GM19043 (cell line): Measurements from ENCODE around the gene METTL1.

Experiments
- ATAC-seq: cut with Tn5 transposase; IDR thresholded peaks from one replicate; pipeline ENCODE4 v1.9.1; 2021; ENCODE audit warnings: low read depth; ENCODE audit not compliant: unreplicated experiment

METTL1 gene

DNA sequence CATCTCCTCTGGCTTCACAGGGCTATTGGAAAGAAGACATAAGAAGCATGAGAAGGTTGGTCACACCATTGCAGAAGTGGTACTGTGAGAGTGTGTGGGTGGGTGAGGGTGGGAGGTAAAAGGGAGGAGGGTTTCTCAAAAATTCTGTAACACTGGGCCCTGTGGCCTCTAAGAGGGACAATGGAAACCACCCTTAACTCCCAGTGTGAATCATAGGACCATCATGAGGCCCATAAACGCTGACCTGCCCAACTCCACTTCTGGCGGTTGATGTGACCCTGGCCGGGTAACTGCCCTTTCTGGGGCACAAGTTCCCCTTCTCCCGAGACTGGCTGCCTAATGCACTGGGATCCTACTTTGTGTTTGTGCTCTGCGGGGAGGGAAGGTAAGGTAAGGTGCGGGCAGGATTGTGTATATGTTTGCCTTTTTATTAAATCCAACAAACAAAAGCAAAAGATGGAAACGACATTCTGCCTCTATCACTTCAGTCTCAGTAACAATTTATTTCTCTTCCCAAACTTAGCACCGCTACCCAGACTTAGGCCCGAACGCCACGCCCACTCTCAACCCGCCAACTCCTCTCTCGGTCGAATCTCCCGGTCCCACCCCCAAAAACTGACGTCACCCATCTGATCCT is 551 bp downstream of the METTL1 start:
- ATAC-seq, result peak; percentile 73

DNA sequence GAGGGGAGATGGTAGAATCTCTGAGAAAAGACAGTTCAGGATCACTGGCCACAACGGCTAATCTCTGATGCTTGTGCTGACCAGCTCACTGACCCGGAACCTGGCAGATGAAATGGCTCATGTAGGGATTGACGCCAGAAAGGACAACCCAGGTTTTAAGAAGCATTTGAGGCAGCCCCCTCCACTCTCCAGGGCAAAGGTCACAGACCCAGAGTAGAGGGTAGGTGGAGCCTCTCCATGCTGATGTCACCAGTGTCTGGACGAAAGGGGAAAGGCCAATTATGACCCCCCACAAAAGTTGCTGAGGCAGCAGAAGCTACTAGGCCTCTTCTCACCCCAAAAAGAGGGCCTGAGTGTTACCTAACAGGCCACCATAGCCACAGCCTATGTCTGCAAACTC is 1.2 kb downstream of the METTL1 start:
- no peak for ATAC-seq

DNA sequence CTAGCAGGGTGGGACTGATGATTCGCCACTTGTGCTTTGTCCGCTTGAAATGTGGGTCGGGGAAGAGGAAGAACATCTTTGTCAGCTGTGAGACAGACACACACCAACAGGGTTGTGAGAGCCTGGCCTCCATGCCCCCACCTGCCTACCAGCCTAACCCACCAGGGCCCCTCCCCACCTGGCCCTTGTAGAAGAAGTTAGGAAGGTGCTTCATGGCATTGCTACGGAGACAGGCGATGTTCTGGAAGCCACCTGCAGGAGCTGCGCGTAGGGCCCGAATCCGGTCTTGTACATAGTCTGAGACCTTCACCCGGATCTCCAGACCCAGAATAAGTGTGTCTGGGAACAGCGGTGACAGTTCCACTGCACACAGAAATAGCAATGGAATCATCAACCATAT is 2.3 kb downstream of the METTL1 start:
- ATAC-seq, result no peak

DNA sequence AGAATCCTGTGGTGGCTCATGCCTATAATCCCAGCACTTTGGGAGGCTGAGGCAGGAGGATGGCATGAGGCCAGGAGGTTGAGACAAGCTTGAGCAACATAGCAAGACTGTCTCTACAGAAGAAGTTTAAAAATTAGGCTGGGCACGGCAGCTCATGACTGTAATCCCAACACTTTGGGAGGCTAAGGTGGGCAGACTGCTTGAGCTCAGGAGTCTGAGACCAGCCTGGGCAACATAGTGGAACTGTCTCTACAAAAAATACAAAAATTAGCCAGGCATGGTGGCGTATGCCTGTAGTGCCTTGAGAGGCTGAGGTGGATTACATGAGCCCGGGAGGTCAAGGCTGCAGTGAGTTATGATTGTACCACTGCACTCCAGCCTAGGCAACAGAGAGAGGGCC is 4.0 kb downstream of the METTL1 start:
- ATAC-seq, result no peak

DNA sequence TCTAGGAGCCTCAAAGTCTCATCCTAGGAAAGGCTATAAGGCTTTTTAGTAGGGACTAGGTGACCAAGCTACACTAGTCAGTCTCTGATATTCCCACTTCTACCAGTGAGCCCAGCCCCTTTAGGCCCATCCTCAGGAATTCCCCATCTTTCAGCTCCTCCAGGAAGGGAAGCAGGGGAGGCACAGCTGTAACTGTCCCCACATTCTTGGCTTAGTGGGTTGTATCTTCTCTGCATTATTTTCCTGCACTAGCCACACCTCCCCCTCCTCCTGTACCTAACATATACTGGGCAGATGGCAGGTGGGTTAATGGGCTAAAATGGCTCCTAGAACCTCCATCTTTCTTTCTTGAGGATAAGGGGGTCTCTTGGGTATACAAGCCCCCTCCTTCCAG is 4.6 kb downstream of the METTL1 start:
- no peak for ATAC-seq

DNA sequence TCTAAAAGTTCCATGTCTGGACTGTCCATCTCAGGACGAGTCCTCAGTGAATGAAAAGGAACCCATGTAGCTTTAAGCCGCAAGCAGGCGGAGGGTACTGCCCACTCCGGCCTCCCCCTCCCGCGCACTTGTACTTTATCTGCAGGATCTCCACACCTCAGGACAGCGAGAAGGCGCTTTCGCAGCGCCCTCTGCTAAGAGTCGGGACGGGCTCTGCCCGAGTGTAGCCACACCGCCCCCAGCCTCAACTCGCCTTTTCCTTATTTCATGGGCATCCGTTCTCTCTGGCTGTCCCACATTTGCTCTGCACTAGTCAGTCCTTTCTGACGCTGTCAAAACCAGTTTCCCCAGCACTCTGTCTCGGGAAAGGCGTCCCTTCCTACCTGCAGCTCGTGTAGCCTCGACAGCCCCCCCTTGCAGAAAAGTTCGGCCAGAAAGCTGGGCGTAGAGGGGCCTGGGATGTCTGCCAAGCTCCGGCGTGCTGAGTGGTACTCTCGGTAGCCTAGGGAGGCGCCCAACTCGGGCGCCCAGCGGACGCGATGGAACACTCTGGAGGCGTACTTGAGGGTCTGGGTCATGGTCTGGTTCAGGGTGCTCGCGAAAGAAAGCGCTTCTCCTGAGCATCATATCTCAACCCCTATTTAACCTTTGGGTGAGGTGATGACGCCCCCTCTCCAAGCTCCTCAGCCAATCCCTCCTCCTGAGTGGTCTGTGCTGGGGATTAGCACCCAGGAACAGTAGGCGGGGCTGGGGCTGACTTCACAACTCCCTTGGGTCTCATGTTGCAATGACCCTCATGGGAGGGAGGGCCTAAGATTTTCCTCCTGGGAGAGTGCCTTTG is 5.2 kb downstream of the METTL1 start, which contains the start of gene CYP27B1:
Gene CYP27B1 (minus strand): TSS at position 615 of the 841 bp plus-strand sequence. CDS start 37 bp downstream, at position 578.
- ATAC-seq, result no peak

DNA sequence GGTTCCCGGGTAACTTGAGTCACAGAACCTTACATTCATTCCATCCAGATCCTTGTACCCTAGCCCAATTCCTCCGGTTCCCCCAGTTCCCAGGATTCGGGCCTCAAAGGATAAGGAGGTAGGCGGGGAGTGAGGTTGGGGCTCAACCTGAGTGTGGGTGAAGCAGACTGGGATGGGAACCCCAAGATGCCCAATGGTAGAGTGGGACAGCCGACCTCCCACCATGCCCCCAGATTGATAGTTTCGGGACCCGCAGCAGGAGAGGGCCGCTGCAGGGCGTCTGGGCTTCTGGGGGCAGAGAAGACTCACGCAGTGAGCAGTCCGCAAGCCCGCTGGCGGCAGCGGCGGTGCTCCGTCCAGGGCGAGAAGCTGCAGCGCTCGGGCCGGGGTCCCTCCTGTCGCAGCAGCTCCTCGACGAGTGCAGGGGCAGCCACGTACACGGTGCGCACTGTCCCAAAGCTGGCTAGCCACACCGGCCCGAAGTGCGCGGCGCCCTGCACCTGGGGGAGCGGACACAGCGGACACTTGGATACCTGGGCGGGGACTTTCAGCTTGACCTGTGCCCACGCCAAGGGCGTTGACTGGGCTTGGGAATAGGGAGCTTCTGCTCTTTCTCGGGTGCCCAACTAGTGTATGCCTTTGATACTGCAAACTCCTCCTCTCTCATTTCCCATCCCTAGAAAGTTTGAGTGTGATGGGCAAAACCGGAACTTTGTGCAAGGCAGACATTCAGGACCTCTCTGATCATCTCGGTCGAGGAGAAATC is 6.0 kb downstream of the METTL1 start:
- ATAC-seq, result peak; percentile 2

DNA sequence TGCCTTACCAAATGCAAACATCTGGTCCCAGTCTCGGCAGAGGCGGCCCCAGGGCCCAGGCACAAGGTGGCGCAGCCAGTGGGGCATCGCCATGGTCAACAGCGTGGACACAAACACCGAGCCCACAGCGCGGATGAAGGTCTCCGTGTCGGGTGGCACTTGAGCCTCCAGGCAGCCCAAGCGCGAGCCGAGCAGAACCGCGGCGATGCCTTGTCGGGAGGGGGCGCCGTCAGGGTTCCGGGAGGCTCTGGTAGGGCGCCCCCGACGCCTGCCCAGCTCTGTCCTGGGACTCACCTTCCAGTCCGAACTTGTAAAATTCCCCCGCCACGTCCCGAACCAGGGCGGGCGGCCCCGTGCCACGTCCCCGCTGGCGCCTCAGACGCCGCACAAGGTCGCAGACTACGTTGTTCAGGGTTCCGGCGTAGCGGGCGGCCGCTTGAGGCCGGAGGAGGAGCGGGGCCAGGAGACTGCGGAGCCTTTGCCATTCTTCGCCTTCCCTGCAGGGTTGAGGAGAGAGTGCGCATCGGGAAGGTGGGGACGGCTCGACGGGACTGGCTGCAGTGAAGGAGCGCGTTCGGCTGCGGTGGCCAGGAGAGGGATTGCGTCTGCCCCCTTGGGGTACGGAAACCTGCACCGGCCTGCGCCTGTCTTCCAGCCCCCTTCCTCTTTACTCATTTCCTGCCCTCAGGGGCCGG is 6.8 kb downstream of the METTL1 start:
- ATAC-seq, result peak; percentile 44

DNA sequence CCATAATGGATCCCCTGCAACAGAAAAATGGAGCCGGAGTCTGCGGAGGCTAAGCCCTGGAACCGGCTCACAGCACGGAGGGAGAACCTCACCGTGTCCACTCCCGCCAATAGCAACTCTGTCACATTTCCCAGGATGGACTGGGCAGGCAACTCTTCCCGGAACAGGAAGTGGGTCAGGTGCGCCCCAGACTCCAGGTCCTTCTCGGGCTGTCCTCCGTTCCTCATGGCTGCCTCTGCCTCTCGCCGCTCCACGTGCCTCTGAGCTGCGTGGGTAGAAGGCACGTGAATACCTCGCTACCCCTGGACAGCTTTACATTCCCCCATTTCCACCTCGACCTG is 7.3 kb downstream of the METTL1 start:
- no peak for ATAC-seq

DNA sequence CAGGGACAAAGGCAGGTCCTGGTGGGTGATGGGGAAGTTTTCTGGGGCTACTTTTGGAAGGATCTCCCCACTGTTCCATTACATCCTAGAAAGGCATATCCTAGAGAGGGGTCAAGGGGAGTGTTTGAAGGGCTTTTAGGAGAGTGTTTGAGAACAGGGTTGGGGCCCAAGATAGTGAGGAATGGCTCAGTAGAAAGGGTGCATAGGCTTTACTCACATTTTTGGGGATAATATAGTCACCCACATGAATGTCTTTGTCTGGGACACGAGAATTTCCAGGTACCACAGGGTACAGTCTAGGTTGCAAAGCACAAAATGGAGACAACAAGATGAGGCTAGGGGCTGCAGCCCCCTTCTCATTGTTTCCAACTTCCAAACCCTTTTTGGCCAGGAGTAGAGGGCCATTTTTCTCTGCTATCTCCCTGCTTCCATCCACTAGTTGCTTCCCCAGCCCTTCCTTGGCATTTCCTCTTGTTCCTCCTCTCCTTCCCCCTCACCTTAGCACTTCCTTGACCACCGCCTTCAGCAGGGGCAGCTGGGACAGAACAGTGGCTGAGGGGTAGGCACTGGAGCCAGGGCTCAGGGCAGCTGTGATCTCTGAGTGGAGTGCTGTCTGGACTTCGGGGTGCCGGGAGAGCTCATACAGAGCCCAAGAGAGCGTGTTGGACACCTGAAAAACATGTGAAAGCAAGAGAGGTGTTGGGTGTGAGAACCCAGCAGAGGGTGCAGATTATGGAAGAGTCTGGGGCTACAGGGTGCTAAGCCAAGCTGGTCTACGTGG is 7.8 kb downstream of the METTL1 start:
- ATAC-seq, result no peak

DNA sequence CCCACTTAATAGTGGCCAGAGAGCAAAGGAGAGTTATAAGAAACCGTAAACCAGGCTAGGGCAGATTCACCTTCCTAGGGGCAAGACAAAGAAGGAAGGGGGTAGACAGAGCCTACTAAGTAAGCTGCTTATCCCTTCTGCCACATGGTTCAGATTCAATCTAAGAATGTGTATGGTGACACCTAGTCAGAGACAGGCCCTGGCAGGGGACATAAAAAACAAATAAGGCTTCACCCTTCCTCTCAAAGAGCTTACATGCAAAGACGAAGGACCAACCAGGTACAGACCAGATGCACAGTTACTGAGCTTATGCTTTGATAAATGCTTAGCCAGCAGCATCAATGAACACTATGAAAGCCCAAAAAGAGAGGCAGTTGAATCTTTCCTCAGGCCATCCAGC is 9.4 kb downstream of the METTL1 start:
- no peak for ATAC-seq

DNA sequence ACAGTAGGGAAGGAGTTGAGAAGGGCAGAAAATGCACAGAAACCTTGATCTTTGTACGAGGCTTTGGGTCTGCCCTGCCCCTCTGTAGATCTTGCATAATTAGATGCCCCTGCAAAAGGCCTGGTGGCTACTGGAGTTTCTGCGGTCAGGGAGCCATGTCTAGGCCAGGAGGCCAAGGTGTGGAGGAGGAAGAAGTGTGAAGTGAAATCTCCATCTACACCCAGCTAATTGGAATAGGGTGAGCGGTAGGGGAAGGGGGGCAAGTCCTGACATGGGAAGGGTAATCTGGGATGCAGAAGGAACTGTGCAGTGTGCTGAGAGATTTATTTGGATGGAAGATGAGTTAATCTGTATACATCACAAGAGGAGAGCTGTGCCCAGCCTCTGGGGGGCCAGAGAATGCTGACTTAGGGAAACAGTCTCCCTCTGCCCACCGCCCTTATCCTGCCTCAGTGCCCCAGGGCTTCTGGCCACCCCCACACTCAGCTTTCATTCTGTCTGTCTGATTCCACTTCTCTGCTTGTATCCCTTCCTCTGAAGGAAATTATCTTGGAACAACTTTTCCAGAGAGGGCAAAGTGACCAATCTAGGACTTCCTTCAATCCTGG is 10.4 kb downstream of the METTL1 start:
- no peak for ATAC-seq

DNA sequence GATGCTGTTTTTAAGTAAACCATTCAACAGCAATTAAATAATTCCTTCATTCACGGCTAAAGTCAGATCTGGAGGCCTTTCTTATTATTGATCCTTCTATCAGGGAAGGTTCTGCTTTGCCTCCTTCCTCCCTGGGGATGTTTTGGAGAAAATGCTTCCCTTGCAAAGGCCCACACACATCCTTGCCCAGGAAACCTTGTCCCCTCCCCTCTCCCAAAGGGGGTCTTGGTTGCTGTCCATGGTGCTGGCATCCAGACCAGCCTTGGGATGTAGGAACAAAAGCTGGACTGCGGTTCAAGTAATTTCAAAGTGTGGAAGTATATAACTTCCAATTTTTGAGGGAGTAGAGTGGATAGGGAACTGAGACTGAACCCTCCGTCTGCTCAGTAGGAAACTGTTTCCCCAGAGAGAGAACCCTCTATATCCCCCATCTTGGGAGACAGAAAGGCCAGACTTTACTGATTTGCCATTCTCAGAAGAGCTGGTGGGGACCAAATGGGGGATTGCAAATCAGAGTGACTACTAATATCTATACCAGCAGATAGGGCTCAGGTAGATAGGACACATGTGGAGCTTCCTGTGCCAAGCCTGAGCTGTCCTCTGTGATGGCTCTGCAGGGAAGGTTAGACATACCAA is 11.4 kb downstream of the METTL1 start:
- no peak for ATAC-seq

DNA sequence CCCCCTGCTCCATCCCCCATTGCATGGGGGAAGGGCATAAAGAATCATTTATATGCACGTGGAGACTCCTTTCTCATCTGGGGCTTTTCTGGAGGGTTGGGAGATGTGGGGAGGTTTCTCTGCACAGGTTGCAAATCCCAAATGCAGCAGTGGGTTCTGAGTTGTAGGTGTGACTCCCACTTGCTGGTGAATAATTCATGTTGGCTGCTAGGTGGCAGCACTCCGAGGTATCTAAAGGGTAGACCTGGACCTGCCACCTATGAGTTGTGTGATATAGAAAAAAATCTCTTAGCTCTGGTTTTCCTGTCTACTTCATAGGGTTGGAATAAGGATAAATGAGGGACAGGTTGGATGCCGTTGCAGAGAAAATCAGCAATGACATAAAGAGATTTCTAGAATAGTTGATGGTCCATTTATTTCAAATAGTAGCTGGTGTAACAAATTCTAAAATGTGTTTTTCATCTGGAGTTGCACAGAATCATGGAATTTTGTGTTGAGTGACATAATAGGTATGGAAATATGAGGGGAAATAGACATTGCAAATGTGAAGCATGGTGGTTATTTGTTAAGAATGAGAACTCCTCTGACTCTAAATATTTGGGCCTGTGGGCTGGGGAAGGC is 12.4 kb downstream of the METTL1 start:
- ATAC-seq, result no peak

DNA sequence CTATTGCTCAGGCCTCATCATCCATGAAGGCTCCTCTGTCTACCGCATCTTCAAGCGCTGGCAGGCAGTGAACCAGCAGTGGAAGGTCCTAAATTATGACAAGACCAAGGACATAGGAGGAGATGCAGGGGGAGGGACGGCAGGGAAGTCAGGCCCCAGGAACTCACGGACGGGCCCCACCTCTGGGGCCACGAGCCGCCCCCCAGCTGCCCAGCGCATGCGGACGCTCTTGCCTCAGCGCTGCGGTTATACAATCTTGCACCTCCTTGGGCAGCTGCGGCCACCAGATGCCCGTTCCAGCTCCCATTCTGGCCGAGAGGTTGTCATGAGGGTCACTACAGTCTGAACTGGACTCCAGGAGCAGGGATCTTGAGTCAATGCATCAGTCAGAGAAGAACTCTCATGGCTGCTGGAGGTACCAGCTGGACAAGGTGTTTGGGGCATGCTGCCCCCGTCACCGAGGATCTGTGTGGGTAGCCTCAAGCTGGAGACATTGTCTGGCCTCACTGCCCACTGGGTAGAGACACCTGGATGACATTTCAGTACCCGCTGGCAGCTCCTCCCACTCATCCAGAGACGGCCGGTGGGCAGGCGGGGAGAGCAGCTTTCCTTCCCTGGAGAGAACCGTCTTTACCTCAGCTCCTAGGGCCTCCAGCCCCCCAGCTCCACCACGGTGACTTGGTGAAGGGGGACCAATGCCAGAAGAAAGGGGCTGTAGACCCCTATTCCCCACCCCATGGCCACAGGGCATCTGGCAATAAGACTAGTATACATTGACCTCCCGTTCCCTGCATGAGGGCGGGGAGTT is 13.1 kb downstream of the METTL1 start:
- no peak for ATAC-seq

DNA sequence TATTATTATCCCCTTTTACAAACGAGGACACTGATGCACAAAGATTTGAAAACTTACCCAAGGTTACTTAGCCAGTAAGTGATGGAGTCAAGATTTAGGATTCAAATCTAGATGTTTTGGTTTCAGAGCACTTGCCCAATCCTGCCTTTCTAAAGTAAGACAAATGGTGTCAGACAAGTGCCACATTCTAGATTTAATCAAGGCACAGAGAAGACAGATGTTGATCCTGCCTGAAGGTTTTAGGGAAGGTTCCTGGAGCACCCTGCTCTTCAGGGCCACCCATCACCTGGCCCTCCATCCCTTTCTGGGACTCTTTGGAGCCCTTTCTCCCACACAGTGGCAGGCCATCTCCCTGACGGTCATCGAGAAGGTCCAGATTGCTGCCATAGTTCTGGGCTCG is 14.1 kb downstream of the METTL1 start:
- no peak for ATAC-seq

DNA sequence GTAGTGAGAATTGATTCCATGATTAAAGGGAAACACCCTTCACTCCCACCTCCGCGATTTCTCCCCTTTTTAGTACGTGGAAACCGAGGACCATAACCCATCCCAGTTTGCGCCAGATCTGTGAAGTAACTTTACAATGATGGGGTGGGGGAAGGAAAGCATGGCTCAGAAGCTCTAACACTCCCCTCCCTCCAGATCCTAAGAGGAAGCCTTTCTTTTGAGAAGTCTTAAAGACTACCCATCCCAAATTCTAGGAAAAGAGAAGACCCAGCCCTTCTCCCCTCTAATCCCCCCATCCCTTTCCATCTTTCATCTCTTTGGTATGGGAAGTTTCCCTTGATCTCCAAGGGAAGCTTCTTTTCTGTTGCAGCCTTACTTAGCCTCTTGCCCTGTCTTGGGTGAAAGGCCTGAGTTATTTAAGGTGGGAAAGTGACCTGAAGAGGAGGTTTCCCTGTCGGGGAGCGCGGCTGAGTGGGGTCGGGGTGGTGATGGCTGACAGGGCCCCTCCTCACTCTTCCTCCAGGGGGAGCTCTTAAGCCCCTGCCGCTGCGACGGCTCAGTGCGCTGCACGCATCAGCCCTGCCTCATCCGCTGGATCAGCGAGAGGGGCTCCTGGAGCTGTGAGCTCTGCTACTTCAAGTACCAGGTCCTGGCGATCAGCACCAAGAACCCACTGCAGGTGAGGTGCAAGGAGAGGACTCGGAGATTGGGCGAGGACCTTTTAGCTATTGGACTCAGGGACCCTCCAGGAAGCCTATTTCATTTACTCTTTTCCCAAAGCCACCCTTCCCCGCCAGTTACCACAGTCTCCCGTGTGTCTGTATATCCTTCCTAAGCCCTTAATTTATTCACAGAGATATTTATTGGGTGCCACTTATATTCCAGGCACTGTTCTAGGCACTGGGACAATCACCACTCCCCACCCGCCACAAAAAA is 15.2 kb downstream of the METTL1 start:
- ATAC-seq, result no peak
